Measurements from ENCODE around the gene OR4F15. TPM values are rescaled to one million over a fixed set of nuclear protein-coding genes. Genes with fewer than 3 reads are reported as not detected.

Gene OR4F15
- total and polyA plus RNA-seq, 8 donors, result not detected

- Histone ChIP-seq H3K27ac (no peak overlapping the region), H3K36me3 (no peaks in the 10 kb centered on the region), H3K4me3 (no peak overlapping the region), H3K4me1 (no peaks in the 10 kb centered on the region), H3K9me3 (no peaks in the 10 kb centered on the region), H3K27me3 (peaks cover 0 to 20% (median 0%) of the 10 kb centered on the region in 3 donors)
- intact Hi-C loops (cut with DNase I; ENCODE audit: low total_unique reads), result no loop called here
- no peak for DNase-seq
- TF ChIP-seq, protein P1, sequence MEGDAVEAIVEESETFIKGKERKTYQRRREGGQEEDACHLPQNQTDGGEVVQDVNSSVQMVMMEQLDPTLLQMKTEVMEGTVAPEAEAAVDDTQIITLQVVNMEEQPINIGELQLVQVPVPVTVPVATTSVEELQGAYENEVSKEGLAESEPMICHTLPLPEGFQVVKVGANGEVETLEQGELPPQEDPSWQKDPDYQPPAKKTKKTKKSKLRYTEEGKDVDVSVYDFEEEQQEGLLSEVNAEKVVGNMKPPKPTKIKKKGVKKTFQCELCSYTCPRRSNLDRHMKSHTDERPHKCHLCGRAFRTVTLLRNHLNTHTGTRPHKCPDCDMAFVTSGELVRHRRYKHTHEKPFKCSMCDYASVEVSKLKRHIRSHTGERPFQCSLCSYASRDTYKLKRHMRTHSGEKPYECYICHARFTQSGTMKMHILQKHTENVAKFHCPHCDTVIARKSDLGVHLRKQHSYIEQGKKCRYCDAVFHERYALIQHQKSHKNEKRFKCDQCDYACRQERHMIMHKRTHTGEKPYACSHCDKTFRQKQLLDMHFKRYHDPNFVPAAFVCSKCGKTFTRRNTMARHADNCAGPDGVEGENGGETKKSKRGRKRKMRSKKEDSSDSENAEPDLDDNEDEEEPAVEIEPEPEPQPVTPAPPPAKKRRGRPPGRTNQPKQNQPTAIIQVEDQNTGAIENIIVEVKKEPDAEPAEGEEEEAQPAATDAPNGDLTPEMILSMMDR (IDR thresholded peaks at IDR 0.05), result no peak
- TF ChIP-seq POLR2AphosphoS5 (IDR thresholded peaks at IDR 0.05) (no peak), POLR2A (IDR thresholded peaks at IDR 0.05) (no peak), EP300 (IDR thresholded peaks at IDR 0.05) (no peak)
- 65 to 79% (median 72%) methylated on average over 2 of the region's 2 CpGs for WGBS, 5 donors
These were observed 3.8 kb upstream of the OR4F15 start for GRCh38 chr15:101808201-101808600.

DNA sequence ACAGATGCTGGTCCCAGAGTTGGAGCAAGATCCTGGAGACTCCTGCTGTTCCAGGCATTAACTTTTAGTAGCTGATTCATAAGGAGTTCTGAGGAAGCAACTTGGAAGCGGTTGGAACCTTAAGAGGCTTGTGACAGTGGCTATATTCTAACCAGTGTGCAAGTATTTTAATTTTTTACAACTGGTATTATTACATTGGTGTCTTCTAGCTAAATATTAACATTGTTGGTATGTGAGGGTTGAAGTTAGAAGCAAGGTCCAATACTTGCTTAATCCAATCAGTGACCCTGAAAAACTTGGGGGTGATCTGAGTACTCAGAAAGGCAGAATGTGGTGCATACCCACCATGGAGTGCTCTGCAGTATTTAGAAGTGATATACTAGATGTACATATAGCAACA, 1.5 kb upstream of the OR4F15 start:
- no peaks in the 10 kb centered on the region for H3K9me3 ChIP-seq
- peaks cover 0 to 20% (median 0%) of the 10 kb centered on the region in 3 donors for H3K27me3 ChIP-seq
- intact Hi-C loops (cut with DNase I; ENCODE audit: low total_unique reads), result no loop called here
- H3K36me3 ChIP-seq, result no peaks in the 10 kb centered on the region
- no peak for DNase-seq
- WGBS, 5 donors, result 71 to 97% (median 86%) methylated on average over 1 of the region's 1 CpG
- H3K4me3 ChIP-seq, result no peak overlapping the region
- TF ChIP-seq POLR2A (IDR thresholded peaks at IDR 0.05), result no peak
- TF ChIP-seq, protein P1 (IDR thresholded peaks at IDR 0.05), result no peak
- TF ChIP-seq EP300 (IDR thresholded peaks at IDR 0.05), result no peak
- no peak for TF ChIP-seq POLR2AphosphoS5 (IDR thresholded peaks at IDR 0.05)
- H3K27ac ChIP-seq, result no peak overlapping the region
- no peaks in the 10 kb centered on the region for H3K4me1 ChIP-seq

DNA sequence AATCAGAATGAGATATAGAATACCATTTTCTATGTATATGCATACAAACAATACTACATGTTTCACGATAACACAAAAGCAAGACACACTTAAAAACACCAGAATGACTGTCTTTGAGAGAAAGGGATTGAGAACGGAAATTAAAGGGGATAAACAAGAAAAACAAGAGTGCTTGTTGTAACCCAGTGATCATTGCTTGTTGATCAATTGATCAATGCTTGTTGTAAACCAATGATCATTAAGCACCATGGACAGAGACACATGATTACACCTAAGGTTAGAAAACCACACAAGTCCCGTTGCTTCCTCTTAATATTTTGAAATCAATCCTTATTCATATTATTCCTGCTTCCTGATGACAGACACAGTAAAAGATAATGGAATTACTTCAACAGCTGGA, 1.1 kb upstream of the OR4F15 start:
- Histone ChIP-seq H3K4me1 (no peaks in the 10 kb centered on the region), H3K4me3 (no peak overlapping the region), H3K36me3 (no peaks in the 10 kb centered on the region), H3K27me3 (peaks cover 0 to 17% (median 0%) of the 10 kb centered on the region in 3 donors), H3K27ac (no peak overlapping the region), H3K9me3 (no peaks in the 10 kb centered on the region)
- WGBS, 5 donors, result 43 to 59% (median 49%) methylated on average over 3 of the region's 3 CpGs
- intact Hi-C loops (cut with DNase I; ENCODE audit: low total_unique reads), result no loop called here
- TF ChIP-seq POLR2AphosphoS5 (IDR thresholded peaks at IDR 0.05) (no peak), POLR2A (IDR thresholded peaks at IDR 0.05) (no peak), EP300 (IDR thresholded peaks at IDR 0.05) (no peak)
- TF ChIP-seq, protein P1 (IDR thresholded peaks at IDR 0.05), result no peak
- peak in 1 of 2 donors; percentile 20 for DNase-seq

GRCh38 chr15:101813803-101814534, 2.0 kb downstream of the OR4F15 start:
- peaks cover 0 to 12% (median 0%) of the 10 kb centered on the region in 3 donors for H3K27me3 ChIP-seq
- TF ChIP-seq POLR2AphosphoS5 (IDR thresholded peaks at IDR 0.05), result no peak
- no peak for TF ChIP-seq EP300 (IDR thresholded peaks at IDR 0.05)
- TF ChIP-seq, protein P1 (IDR thresholded peaks at IDR 0.05), result no peak
- no peak for TF ChIP-seq POLR2A (IDR thresholded peaks at IDR 0.05)
- no peaks in the 10 kb centered on the region for H3K9me3 ChIP-seq
- H3K4me1 ChIP-seq, result no peaks in the 10 kb centered on the region
- H3K36me3 ChIP-seq, result no peaks in the 10 kb centered on the region
- no peak overlapping the region for H3K4me3 ChIP-seq
- intact Hi-C loops (cut with DNase I; ENCODE audit: low total_unique reads), result no loop called here
- no peak for DNase-seq
- whole genome bisulfite sequencing, 5 donors, result 64 to 78% (median 71%) methylated on average over 3 of the region's 3 CpGs
- no peak overlapping the region for H3K27ac ChIP-seq

All from stomach (tissue), 9 donors.